Thyroid gland (tissue), 4 donors: Measurements from ENCODE around the gene HOXA3.

ENCODE experiments used
- POLR2A ChIP-seq, 2 donors: fragments of 450-650 bp; IDR thresholded peaks; one replicate each; pipeline ENCODE4 v1.6.1; 2017; ENCODE audit warnings: antibody characterized with exemption in 2 of 2, mild to moderate bottlenecking in 2 of 2, moderate library complexity in 1 of 2
- TF ChIP-seq, protein P1 (sequence below), 6 experiments: fragments of 200-600 bp in 3 of 6; fragments of 450-650 bp in 3 of 6; sonication (generic) in 3 of 6; IDR thresholded peaks; one replicate each; pipeline ENCODE4 v1.5.1; 2016 to 2019; ENCODE audit warnings: antibody characterized with exemption in 6 of 6, mild to moderate bottlenecking in 2 of 6, inconsistent platforms in 1 of 6, moderate library complexity in 1 of 6

DNA sequence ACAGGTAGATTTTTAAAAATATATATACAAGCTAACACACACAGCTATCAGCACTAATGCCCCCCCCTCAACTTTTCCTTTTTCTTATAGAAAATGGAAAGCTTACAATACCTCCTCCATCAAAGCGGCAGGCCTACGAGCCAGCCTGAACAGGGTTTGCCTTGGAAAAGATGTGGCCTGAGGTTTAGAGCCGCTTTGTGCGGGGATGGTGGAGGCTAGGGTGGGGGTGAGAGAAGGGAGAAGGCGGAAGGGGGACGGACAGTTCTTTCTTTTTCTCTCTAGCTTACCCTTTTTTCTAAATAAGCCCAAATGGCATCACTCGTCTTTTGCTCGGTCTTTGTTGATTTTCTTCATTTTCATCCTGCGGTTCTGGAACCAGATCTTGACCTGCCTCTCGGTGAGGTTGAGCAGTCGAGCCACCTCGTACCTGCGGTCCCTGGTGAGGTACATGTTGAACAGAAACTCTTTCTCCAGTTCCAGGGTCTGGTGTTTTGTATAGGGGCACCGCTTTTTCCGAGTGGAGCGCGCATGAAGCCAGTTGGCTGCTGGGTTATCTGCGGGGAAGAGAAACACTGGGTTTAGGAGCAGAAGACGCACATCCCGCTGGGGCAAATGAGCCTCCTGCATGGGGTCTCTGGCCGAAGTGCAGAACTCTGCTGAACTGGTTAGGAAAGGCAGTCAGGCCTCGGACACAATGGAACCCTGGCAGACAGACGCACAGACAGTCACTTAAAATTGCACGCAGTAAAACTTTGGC lies 11.1 kb upstream of the HOXA3 start:
- TF ChIP-seq POLR2A (IDR thresholded peaks at IDR 0.05): no peak
- TF ChIP-seq, protein P1, sequence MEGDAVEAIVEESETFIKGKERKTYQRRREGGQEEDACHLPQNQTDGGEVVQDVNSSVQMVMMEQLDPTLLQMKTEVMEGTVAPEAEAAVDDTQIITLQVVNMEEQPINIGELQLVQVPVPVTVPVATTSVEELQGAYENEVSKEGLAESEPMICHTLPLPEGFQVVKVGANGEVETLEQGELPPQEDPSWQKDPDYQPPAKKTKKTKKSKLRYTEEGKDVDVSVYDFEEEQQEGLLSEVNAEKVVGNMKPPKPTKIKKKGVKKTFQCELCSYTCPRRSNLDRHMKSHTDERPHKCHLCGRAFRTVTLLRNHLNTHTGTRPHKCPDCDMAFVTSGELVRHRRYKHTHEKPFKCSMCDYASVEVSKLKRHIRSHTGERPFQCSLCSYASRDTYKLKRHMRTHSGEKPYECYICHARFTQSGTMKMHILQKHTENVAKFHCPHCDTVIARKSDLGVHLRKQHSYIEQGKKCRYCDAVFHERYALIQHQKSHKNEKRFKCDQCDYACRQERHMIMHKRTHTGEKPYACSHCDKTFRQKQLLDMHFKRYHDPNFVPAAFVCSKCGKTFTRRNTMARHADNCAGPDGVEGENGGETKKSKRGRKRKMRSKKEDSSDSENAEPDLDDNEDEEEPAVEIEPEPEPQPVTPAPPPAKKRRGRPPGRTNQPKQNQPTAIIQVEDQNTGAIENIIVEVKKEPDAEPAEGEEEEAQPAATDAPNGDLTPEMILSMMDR (IDR thresholded peaks at IDR 0.05): no peak
